NCI-H187 (cell line): ENCODE data around the gene DPP6.

Source experiments
- DNase-seq, 2 experiments: peaks; one replicate each; lab custom pipeline; 2025; lab: John Stamatoyannopoulos, UW

Gene DPP6

DNA sequence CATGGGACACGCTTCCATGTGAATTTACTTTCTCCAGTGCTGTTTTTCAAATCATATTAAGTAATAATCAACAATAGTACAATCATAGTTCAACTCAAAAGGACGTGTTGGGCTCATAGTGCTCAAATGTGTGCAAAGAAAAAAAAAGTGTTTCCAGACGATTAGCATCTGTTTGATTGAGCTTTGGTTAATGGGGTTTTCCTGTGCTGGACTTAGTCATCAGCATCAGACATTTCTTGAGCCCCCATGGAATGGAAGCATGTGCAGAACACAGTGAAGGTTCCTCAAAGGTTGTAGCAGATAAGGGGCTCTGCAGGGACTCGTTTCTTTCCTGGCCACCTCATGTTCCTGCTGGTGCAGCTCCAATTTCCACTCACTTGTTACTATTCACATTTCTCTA is 716.8 kb downstream of the DPP6 start:
- no peak for DNase-seq

DNA sequence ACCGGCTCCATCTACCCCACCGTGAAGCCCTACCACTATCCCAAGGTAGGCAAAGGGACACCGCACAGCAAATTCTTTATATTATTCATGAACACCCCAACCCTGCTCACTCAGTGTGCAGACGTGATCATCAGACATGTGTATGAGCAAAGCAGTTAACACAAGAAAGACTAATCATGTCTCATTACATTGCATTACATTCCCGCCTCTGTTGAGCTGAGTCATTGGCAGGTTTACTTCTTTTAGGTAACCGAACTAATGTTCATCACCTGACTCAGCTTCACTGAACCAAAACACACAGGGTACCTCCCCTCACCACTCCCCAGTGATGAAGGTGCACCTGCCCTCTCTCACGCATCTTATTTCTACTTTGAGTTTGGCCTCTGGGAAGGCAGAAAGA is 717.3 kb downstream of the DPP6 start:
- DNase-seq, result no peak

DNA sequence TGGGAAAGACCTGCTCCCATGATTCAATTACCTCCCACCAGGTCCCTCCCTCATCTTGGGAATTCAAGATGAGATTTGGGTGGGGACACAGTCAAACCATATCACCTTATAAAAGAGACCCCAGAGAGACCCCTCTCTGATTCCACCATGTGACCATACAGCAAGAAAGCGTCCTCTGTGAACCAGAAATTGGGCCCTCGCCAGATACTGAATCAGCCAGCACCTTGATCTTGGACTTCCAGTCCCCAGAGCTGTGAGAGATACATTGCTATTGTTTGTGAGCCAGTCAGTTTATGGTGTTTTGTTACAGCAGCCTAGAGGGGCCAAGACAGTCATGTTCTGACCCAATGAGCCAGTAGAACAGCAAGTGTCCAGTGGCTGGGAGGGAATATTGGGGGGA is 718.2 kb downstream of the DPP6 start:
- DNase-seq, result no peak

DNA sequence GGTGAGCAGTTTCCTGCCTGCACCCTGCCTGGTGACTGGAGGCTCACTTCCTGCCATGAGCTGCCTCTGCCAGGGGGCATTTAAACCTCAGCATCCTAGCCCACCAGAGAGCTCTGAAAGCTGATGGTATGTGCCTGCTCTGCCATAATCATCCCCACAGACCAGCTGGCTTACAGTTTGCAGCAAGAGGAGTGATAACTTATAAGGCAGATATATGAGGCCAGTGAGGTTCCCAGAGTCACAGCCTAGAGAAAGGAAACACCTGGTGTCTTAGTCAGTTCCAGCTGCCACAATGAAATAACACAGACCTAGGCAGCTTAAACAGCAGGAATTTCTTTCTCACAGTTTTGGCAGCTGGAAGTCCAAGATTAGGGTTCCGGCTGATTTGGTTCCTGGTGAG is 718.8 kb downstream of the DPP6 start:
- DNase-seq, result no peak

DNA sequence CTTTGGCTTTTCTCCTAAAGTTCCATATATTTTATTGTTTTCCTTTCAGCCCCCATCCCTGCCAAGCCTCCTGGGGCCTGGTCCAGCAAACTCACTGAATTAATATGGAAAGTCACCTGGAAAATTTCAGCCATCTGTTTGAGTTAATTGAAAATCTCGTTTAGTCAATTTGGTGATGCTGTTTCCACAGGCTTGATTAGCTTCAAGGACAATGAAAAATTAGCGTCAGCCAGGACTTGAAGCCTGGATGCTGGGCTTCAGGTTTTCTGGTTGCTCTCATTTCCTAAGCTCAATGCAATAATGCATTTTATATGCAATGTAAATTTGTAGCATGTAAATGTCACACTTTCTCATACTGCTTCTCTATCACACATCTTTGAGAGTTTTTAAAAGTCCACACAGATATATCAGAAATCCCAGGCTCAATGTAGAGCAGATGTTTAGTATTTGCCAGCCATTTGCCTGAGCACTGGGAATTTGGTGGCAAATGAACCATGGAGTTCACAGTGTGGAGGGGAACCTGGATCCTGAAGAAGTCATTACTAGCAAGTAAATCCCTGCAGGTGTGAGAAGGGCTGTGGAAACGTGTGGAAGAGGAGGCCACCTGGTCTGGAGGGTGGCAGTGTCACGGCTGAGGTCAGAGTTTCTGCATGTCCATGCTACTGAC is 722.2 kb downstream of the DPP6 start:
- DNase-seq, result no peak

DNA sequence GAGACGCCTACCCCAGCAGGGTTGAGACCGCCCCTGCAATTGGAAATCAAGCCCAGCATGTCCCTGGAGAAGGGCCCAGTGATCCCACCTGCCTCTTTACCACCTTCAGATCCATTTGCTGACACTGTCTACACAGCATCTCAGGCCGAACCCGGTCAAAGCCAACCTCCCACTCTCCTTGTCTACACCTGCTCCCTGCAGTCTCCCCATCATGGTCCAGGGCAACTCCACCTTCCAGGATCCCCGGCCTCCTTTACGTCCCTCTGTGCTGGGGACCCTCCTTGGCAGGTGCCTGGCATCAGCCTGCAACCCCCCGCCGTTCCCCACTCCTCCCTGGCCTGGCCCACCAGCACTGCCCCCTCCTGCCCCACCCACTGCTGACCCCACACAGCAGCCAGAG is 723.5 kb downstream of the DPP6 start:
- no peak for DNase-seq

DNA sequence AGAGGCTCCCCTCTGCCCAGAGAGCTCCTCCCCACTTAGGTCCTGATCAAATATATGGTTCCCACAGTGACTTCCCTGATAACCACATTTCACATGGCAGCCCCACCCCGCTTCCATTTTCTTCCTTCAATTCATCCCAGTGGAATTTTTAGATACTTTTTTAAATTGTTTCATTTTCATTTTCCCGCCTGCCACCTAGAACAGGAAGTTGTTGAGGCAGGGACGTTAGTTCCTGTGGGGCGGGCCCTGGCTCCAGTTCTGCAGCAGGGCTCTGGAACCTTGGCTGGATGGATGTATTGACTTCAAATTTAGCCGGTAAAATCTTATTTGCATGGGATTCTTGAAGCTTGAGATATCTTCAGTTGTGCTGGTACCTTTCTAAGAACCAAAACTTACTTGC is 724.2 kb downstream of the DPP6 start:
- DNase-seq, result no peak

DNA sequence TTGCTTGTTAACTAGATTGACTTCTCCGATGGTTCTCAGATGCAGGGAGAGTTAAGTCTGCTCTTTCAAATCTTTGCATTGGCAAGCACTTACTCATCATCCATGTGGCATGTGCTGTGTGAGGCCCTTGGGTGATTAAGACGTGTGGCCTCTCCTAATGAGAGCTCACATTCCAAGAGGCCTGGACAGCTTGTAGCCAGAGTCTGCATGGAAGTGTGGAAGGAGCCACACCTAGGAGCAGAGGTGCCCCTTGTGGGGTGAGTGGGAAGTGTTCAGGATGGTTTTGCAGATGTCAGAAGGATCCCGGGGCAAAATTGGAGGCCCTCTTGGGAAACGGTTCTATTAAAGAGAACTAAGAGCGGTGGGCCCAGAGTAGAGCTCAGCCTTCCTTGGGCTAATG is 724.8 kb downstream of the DPP6 start:
- no peak for DNase-seq

DNA sequence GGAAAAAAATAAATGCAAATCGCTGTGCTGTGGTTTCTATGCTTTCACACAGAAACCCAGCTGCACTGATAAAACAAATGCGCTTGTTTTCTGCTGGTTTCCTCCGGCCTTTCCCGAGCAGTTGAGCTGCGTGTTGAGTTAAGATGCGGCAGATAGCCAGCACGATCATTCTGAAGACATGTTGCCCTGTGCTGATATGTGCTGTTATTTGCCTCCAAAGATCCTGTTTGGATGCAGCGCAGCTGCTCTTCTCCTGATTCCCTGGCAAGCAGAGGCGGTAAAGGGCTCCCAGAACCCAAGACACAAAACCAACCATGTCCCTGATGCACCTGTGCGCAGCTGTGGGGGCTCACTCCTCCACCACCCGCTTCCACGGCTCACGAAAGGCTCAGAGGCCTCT is 725.3 kb downstream of the DPP6 start:
- DNase-seq, result no peak

DNA sequence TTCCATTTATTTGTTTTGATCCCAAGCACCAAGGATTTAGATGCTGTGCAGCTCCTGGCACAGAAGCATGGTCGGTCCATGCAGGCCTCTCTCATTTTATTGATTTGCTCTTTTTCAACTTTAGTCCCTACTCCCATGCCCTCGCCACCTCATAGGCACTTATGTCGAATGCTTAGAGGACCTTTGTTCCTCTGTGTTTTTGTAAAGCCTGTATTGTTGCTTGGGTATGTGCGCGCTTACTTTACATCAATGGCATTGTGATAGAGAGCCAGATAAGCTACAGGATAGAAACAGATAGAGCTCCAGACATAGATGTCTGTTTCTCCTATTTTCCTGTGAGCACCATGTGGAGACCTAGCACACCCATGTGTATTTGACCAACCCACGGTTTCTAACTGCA is 725.7 kb downstream of the DPP6 start:
- no peak for DNase-seq

DNA sequence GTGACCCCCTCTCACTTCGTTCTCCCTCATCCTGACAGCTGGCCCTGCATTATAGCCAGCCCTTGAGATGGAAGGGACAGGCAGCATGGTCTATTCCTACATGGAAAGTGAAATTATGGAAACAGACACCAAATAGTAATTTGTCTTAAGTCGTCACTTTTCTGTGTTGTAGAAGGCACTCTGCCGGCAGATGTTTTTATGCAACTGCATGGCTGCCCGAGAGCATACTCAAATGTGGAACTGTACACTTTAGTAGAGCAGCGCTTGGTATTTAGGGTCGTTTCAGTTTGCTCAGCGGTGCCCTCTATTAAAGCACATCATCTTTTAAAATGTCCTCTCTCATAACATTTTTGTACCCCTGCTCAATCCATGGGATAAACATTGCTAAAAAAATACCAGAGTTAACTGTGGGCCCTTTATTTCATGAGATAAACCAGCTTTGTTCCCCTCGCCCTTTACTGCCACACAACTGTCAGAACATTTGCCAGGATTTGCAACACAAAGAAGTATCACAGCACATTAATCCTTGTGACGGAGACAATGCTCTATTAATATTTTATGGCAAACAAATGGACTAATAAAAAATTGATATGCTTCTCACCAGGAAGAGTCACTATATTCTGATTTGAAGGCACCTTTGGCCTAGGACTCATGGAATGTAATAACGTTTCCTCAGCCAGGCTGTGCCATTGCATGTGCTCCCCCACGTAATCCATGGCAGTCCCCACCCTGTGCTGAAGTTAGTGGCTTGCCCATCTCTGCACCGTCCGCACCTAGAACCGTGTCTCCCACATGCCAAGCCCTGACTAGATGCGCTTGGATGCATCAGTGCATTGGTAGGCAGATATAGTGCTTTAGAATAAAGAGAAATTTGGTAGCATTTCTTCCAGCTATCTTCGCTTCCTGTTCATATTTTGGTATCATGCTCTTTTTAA is 729.4 kb downstream of the DPP6 start:
- DNase-seq, result no peak

DNA sequence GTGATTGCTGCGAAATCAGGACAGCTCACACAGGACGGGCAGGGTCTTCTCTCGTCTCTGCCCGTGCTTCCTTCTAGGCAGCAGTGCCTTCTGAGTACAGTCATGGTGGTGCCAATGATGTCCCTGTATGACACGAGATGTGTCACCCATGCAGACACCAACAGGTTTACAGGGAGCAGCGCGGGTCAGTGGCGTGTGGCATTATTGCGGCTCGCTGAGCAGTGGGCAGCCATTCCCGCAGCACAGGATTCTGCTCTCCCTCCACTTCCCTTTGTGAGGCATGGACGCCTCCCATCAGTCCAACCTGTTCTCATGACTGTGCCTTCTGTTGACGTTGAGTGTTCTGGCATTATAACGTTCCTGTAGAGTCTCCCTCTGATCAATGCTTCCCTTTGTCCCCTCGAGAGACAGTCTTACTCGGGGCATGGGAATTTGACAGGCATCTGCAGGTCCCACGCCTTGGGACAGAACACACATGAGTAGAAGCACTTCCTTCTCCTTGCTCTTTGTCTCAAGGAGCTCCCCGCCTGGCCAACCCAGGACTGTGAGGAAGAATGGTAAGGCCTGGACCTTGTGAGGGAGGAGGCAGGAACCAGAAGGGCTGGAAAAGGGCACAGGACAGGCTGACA is 731.2 kb downstream of the DPP6 start:
- no peak for DNase-seq

DNA sequence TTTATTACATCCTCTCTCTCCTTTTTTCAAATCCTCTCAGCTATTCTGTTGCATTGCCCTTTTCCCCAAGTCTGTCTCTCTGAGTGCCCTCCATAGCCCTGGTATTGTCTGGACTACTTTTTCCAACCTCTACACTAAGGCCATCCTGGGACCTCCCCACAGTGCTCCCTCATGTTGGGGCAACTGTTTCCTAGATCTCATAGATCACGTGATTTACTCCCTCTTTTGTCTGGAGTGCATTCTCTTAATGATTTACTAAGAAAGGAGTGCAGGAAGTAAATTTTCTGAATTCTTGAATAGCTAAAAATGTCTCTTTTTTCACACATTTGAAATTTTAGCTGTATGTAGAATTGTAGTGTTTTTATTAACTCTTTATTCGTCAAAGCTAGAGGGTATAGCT is 733.7 kb downstream of the DPP6 start:
- no peak for DNase-seq

DNA sequence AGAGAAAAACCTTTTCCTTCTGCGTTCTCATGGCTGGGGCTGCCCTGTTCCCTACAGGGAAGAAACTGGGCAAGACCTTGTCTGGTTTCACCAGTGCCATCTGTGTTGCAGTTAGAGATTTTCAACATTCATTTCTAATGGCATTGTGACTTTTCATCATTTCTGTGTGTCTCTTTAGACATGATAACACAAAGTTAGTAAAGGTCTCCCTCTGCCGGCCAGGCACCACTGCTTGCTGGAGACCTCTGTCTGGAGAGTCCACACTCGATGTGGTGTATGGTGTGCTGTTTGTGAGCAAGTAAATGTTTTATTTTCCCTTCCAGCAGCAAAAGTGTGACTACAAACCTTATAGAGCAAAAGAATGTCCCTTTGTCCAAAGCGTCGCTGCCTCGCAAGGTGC is 737.2 kb downstream of the DPP6 start:
- DNase-seq, result no peak

DNA sequence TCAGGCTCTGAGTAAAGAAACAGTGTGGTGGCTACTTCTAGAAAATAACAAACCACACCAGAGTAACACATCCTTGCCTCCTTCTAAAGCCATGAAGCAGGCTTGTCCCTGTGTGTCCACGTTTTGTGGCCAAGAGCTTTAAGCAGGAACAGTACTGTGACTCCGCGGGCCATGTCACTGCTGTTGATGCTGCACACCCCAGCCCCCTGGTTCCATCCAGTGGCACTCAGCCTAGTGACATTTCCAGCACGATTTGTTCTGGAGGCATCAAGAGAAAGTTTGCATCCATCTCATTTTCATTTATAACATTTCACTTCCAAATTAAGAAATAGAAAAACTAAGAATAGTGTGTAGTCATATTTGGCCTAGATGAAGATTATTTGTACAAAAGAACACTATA is 739.4 kb downstream of the DPP6 start:
- no peak for DNase-seq

DNA sequence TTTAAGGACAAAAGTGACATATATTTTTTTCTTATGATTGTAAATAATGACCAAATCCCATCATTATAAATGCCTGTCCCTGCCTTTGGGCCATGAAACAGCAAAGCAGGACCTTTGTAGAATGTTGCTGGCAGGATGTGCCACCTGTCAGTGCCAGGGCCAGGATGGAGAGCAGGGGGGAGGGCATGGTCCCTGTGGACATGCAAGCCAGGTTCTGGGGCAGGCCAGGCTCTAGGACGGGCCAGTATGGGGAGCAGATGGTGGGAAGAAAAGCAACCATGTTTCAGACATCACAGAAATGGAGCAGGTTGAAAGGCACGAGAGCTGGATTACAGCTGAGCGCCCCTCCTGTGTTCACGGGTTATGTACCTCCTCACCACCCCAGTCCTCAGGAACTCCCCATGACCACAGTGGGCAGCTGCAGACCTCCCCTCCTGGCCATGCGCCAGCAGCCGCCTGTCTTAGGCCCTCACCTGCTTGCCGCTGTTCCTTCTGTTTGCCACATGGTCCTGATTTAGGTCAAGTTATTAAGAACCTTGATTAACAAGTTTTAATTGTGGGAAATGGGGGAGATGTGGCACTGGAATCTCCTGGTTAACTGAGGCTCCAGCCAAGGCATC is 740.3 kb downstream of the DPP6 start:
- DNase-seq, result no peak

DNA sequence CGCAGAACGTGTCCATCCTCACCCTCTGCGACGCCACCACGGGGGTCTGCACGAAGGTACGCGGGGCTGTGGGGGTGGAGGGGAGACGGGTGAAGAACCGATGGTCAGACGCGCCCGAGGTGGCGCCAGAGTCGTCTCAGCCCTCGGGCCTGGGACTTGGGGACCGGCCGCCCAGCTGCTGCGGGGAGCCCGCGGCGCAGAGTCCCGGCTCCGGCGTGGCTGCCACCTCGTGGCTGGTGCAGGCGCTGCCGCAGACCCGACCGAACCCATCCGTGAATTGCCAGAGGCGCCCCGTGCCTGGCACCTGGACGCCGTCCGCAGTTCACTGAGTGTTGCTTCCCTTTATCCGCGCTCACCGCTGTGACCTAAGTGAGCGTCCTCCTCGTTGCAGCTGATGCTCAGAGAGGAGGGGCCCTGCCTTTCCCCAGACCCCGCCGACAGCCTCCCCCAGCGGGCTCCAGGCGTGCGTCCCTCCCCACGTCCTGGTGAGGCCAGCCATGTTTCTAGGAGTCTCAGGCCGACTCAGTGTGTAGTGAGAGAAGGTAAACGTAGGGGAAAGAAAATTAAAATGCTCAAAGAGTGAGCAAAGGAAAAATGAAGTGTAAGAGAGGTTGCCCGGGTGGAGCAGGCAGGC is 742.1 kb downstream of the DPP6 start:
- no peak for DNase-seq

DNA sequence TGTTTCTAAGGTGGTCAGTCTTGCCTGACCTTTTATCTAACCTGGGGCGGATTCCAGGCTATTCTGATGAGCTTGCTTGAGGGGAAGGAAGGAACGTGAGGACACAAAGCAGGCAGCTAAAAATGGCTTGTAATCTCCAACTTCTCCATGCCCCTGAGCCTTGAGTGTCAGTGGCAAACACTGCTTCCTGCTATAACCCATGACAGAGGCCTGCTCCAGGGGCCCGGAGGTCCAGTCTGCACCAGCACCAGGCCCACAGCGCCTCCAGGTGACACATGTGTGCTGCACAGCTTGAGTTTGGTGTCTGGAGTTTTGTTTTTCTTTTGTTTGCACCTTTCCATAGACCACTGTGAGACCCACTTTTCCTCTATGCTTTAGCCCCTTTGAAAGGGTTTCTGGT is 742.8 kb downstream of the DPP6 start:
- no peak for DNase-seq

DNA sequence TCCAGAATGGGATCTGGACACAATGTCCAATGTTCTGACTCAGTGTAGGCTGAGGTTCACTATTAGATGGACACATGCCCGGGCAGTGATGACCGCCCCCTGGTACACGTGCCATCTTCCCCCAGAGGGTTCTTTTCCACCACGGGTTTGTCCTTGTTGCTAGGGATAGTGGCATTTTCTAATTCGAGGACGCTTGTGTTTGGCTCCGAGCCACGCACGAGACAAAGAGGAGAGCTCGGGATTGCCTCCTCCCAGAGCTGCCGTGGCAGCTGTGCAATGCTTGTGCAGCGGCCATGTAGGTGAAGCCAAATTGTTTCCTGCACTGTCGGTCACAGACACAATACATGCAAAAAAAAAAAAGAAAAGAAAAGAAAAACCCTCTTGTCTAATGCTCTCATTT is 743.2 kb downstream of the DPP6 start:
- DNase-seq, result no peak

DNA sequence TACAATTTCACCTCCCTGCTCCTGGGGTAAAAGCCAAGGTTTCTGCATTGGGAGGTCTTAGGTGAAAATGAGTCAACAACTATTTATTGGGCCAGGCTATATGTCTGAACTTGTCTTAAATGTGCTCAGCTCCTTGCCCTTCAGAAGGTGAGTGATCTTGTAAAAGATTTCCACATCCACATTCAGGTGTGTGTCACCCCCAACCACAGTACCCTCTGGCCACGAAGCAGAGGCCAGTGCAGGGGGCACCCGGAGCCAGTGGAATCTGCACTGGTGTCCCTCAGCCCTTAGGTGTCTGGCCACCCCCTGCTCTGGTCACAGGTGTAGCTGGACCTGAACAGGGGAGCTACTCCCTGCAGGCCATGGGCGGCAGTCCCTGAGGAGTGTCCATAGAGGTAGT is 752.3 kb downstream of the DPP6 start:
- DNase-seq, result no peak

DNA sequence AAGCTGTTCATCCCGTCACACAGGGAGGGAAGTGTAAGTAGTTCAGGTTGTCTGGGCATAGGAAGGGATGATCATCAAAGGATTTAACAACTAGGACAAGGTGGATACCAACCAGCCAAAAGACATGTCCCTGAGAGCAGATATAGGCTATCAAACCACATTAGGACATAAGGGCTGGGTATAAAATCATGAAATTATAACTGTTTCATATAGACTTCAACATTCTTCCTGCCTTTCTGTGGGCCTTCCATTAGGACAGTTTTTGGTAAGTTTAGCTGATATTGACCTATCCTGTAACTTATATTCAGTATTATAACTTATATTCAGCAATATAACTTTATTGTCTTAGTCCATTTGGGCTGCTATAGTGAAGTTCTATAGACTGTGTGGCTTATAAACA is 759.8 kb downstream of the DPP6 start:
- no peak for DNase-seq

DNA sequence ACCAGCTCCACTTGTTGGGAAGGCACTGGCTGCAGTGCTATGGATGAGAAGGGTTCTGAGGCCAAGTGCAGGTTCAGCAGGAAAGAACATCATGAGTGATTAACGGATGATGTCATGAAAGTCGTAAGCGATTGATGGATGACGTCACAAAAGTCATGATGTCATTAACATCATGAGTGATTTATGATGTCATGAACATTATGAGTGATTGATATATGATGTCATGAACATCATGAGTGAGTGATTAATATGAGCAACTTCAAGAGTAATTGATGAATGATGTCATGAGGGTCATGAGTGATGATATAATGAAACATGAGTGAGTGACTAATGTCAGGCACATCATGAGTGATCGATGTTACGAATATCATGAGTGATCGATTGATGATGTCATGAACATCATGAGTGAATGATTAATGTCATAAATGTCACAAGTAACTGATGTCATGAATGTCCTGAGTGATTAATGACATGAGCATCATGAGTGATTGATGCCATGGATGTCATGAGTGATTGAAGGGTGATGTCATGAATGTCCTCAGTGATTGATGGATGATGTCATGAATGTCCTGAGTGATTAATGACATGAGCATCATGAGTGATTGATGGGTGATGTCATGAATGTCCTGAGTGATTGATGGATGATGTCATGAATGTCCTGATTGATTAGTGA is 765.2 kb downstream of the DPP6 start:
- DNase-seq, result no peak
